Measurements from ENCODE around the gene DUSP7. TPM values are rescaled to one million over a fixed set of nuclear protein-coding genes. Genes with fewer than 3 reads are reported as not detected.

The DUSP7 gene
- total and polyA plus RNA-seq, 9 of the 15 experiments (the other 6 are each of a cell fraction or from before 2014, with no cell fraction given), result 0.45 to 15.8 (median 8.2) TPM

DNA sequence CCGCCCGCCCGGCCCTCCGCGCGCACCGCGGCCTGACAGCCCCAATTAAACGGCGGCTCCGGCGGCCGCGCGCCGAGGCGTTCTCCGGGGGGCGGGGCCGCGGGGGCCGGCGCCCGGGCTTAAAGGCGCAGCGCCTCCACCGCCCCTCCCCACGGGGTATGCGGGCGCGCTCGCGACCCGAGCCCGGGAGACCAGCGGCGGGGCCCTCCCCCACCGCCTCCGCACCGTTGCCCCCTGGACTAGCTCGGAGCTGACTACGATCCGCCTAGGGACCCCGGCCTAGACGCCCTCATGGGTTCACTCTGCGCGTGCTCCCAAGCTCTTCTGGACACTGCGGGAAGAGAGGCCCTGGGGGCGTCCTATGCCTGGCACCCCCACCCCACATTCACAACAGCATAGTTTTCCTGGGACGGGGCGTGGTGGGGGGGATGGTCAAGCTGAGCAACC is at the start of gene DUSP7 (continued):
- TF ChIP-seq CREB5 (CRISPR knock-in tag; IDR thresholded peaks at IDR 0.05) (no peak), GABPA (tag; conservative IDR thresholded peaks at IDR 0.05; ENCODE audit: low read depth) (no peak), MEF2A (IDR thresholded peaks at IDR 0.05; ENCODE audit: control insufficient read depth, low read depth, low read length) (no peak), HCFC1 (IDR thresholded peaks at IDR 0.05; ENCODE audit: low read depth, low read length) (no peak), BRF1 (IDR thresholded peaks at IDR 0.05; ENCODE audit: borderline replicate concordance, extremely low read depth, insufficient read length) (no peak), RHOXF2B (CRISPR knock-in tag; conservative IDR thresholded peaks at IDR 0.05) (no peak), XRCC5 (IDR thresholded peaks at IDR 0.05; ENCODE audit: low read depth, low read length) (no peak), PCBP1 (IDR thresholded peaks at IDR 0.05; ENCODE audit: low read depth, low read length, poor library complexity, severe bottlenecking) (no peak), HSF4 (CRISPR knock-in tag; IDR thresholded peaks at IDR 0.05; ENCODE audit: borderline replicate concordance) (no peak), TEAD2 (tag; IDR thresholded peaks at IDR 0.05) (no peak), MTA3 (IDR thresholded peaks at IDR 0.05; ENCODE audit: borderline replicate concordance) (no peak), MYC (IDR thresholded peaks at IDR 0.05; ENCODE audit: low read depth, low read length) (0 out of 2 replicates have a peak, but pooled peaks have one; percentile 23), MYC (CRISPR knock-in tag; IDR thresholded peaks at IDR 0.05; ENCODE audit: borderline replicate concordance, low read depth) (no peak), NEUROD1 (IDR thresholded peaks at IDR 0.05; ENCODE audit: borderline replicate concordance, low read depth, low read length, partially characterized antibody) (peak; percentile 35), CC2D1A (IDR thresholded peaks at IDR 0.05) (no peak), FOS (IDR thresholded peaks at IDR 0.05; ENCODE audit: extremely low read depth, insufficient read length) (no peak), HLTF (IDR thresholded peaks at IDR 0.05) (no peak), CXXC5 (CRISPR knock-in tag; IDR thresholded peaks at IDR 0.05) (peak; percentile 20)
- TF ChIP-seq, protein P1, sequence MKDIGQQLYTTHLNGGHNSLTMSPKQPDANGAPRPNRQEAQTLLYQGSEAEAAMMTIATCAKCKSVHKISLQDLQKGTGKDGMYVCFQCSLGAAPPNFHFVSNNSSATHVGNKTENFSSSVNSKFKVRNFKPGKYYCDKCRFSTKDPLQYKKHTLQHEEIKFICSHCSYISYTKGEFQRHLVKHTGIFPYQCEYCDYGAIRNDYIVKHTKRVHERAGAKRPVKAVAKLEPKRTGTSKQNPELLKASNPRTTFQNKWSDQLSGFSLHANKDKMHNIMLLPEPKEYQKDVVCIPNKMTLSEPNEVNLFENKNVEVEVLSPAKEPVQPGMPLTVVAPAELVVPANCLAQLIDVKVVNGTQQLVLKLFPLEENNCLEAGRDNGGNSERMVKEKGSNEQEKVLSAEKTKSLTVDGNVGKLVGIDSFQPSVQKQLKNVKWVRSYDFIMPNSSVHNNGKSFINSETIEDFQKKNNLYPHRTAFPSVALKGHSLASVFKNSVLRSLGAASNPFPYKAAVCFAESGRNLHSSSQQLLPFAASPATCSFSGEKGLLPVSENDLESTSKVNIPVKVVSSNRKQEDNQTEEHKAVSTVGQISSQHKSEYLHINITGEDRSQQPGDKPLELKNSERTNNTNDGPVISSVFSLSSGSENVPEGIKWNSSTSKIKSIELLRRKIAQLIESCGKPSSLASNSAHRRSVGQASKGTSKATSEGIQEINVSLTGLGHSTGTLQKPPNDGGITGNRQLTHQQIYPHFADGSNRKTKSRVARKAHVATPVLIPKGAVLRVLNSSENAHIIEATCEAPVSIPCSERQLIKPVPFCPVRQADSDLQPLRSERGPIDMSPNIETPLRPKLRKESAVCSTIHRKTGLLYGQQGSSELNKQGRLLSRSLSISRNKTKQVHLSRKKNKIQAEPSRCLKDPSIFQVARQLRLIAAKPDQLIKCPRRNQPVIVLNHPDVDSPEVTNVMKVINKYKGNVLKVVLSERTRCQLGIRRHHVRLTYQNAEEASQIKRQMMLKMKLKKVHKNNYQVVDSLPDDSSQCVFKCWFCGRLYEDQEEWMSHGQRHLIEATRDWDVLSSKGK (CRISPR knock-in tag; IDR thresholded peaks at IDR 0.05), result no peak
- TF ChIP-seq, protein P2, sequence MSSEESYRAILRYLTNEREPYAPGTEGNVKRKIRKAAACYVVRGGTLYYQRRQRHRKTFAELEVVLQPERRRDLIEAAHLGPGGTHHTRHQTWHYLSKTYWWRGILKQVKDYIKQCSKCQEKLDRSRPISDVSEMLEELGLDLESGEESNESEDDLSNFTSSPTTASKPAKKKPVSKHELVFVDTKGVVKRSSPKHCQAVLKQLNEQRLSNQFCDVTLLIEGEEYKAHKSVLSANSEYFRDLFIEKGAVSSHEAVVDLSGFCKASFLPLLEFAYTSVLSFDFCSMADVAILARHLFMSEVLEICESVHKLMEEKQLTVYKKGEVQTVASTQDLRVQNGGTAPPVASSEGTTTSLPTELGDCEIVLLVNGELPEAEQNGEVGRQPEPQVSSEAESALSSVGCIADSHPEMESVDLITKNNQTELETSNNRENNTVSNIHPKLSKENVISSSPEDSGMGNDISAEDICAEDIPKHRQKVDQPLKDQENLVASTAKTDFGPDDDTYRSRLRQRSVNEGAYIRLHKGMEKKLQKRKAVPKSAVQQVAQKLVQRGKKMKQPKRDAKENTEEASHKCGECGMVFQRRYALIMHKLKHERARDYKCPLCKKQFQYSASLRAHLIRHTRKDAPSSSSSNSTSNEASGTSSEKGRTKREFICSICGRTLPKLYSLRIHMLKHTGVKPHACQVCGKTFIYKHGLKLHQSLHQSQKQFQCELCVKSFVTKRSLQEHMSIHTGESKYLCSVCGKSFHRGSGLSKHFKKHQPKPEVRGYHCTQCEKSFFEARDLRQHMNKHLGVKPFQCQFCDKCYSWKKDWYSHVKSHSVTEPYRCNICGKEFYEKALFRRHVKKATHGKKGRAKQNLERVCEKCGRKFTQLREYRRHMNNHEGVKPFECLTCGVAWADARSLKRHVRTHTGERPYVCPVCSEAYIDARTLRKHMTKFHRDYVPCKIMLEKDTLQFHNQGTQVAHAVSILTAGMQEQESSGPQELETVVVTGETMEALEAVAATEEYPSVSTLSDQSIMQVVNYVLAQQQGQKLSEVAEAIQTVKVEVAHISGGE (CRISPR knock-in tag; IDR thresholded peaks at IDR 0.05), result 0 out of 6 replicates have a peak, but pooled peaks of 1 of the 3 experiments have one; percentile 11
